Osteoblast (primary cell): ENCODE data around the gene NT5DC3. TPM values are rescaled to one million over a fixed set of nuclear protein-coding genes. Genes with fewer than 3 reads are reported as not detected.

Source experiments
- DNase-seq: peaks from one replicate; pipeline ENCODE4 v3.0.0; 2011; ENCODE audit warnings: low spot score, mixed read lengths; ENCODE audit not compliant: insufficient read length; ENCODE audit errors: missing footprints
- H2AFZ ChIP-seq: 2 replicates; pipeline ENCODE4 v1.6.0; 2011; ENCODE audit warnings: mild to moderate bottlenecking, low read length
- H3K27ac ChIP-seq: 2 replicates; pipeline ENCODE4 v1.5.1; 2011; ENCODE audit warnings: mild to moderate bottlenecking, low read depth, low read length, moderate library complexity
- H3K27me3 ChIP-seq: 2 replicates; pipeline ENCODE4 v1.6.0; 2012; ENCODE audit warnings: mild to moderate bottlenecking, control low read depth, inconsistent platforms, low read length, moderate library complexity; ENCODE audit not compliant: insufficient read depth
- H3K36me3 ChIP-seq: 2 replicates; pipeline ENCODE4 v1.5.1; 2011; ENCODE audit warnings: mild to moderate bottlenecking, low read length, control low read depth, moderate library complexity; ENCODE audit not compliant: insufficient read depth
- H3K4me1 ChIP-seq: 2 replicates; pipeline ENCODE4 v1.5.1; 2011; ENCODE audit warnings: mild to moderate bottlenecking, low read length, control low read depth, moderate library complexity; ENCODE audit not compliant: insufficient read depth
- H3K4me2 ChIP-seq: 2 replicates; pipeline ENCODE4 v1.6.0; 2011; ENCODE audit warnings: mild to moderate bottlenecking, low read length; ENCODE audit not compliant: insufficient read depth
- H3K4me3 ChIP-seq: fragments of 200-600 bp; sonication (generic); 3 replicates; pipeline ENCODE4 v1.5.1; 2012; ENCODE audit warnings: mild to moderate bottlenecking, low read length, inconsistent platforms; ENCODE audit not compliant: insufficient read depth
- H3K79me2 ChIP-seq: 2 replicates; pipeline ENCODE4 v1.6.0; 2012; ENCODE audit warnings: mild to moderate bottlenecking, low read length, control low read depth, inconsistent platforms; ENCODE audit not compliant: insufficient read depth
- H3K9me3 ChIP-seq: 2 replicates; pipeline ENCODE4 v1.5.1; 2011; ENCODE audit warnings: low read depth, low read length, control low read depth
- H4K20me1 ChIP-seq: 2 replicates; pipeline ENCODE4 v1.6.0; 2012; ENCODE audit warnings: mild to moderate bottlenecking, low read length, control low read depth; ENCODE audit not compliant: insufficient read depth
- total RNA-seq: library from RNA; depleted of rRNA; stranded (reverse); fragments of >200 nt; gene quantifications from 2 replicates; pipeline ENCODE4 v1.2.3, GENCODE V29; 2012
- TF ChIP-seq, protein P1 (sequence below): IDR thresholded peaks from 2 replicates; pipeline ENCODE4 v1.5.1; 2011; ENCODE audit warnings: mild to moderate bottlenecking, low read depth, low read length, moderate library complexity; ENCODE audit errors: extremely low read depth

NT5DC3 gene
- total RNA-seq, 1 donor = 10.1 TPM

DNA sequence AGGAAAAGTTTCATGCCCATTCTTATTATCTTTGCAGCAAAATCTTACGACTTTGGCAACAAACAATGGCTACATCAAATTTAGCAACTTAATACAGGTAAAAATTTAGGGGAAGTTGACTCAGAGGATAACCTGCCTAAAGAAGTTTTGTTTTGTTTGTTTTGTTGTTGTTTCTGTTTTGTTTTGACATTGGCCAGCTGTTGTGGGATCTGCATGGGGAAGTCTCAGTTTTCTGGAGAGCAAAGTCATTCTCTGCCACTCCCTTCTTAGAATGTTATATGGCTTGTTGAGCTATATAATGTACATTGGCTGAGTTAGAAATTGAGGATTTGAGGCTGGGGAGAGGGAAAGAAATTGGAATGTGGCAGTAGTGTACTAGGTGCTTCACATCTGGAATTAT, 109.5 kb downstream of the NT5DC3 start:
- no peaks in the 10 kb centered on the region for H3K79me2 ChIP-seq
- no peaks in the 10 kb centered on the region for H3K27me3 ChIP-seq
- no peak for DNase-seq
- no peak overlapping the region for H3K4me2 ChIP-seq
- H3K4me1 ChIP-seq = no peaks in the 10 kb centered on the region
- no peak overlapping the region for H3K4me3 ChIP-seq
- no peak overlapping the region for H3K27ac ChIP-seq
- TF ChIP-seq, protein P1, sequence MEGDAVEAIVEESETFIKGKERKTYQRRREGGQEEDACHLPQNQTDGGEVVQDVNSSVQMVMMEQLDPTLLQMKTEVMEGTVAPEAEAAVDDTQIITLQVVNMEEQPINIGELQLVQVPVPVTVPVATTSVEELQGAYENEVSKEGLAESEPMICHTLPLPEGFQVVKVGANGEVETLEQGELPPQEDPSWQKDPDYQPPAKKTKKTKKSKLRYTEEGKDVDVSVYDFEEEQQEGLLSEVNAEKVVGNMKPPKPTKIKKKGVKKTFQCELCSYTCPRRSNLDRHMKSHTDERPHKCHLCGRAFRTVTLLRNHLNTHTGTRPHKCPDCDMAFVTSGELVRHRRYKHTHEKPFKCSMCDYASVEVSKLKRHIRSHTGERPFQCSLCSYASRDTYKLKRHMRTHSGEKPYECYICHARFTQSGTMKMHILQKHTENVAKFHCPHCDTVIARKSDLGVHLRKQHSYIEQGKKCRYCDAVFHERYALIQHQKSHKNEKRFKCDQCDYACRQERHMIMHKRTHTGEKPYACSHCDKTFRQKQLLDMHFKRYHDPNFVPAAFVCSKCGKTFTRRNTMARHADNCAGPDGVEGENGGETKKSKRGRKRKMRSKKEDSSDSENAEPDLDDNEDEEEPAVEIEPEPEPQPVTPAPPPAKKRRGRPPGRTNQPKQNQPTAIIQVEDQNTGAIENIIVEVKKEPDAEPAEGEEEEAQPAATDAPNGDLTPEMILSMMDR = no peak
- H4K20me1 ChIP-seq = no peaks in the 10 kb centered on the region
- no peaks in the 10 kb centered on the region for H3K36me3 ChIP-seq
- no peak overlapping the region for H2AFZ ChIP-seq
- H3K9me3 ChIP-seq = no peaks in the 10 kb centered on the region

DNA sequence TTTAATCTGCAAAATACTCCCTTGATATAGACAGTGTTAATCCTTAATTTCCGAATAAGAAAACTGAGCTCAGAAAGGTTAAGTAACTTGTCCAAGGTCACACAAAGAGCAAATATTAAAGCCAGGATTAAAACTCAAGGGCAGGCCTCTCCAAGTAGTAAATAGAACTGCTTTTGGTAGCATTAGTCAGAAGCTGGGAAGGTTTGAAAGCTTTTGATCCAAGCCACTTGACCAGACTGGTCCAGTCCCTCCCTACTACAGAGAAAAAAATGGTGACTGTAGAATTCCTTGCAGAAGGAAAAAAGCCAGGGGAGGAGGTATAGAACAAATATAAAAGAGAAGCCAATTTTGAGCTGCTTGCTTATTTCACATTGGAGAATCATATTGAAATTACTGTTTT, 111.5 kb downstream of the NT5DC3 start:
- no peak overlapping the region for H3K4me2 ChIP-seq
- H3K36me3 ChIP-seq = no peaks in the 10 kb centered on the region
- no peaks in the 10 kb centered on the region for H3K9me3 ChIP-seq
- DNase-seq = peak; percentile 65
- TF ChIP-seq, protein P1 = no peak
- no peaks in the 10 kb centered on the region for H3K79me2 ChIP-seq
- no peaks in the 10 kb centered on the region for H4K20me1 ChIP-seq
- peaks cover 4% of the 10 kb centered on the region for H3K27me3 ChIP-seq
- H3K4me3 ChIP-seq = no peak overlapping the region
- H3K27ac ChIP-seq = no peak overlapping the region
- no peaks in the 10 kb centered on the region for H3K4me1 ChIP-seq
- H2AFZ ChIP-seq = no peak overlapping the region

DNA sequence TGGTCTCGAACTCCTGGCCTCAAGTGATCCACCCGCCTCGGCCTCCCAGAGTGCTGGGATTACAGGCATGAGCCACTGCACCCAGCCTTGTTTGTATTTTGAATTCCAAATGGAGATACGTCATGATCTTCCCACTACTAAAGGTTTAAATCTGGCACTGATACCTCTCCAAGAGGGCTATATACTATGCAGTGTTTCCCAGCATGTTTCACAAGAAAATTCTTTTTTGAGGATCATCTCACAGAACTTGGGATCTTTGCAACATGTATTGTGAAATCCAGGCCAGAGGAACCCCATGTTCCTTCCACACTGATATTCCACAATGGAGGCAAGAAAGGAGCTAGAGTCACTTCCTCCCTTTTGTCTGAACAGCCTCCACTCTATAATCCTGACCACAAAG, 112.7 kb downstream of the NT5DC3 start:
- Histone ChIP-seq H3K4me2 (no peak overlapping the region), H3K36me3 (no peaks in the 10 kb centered on the region), H3K4me3 (no peak overlapping the region), H3K9me3 (no peaks in the 10 kb centered on the region), H4K20me1 (no peaks in the 10 kb centered on the region), H2AFZ (no peak overlapping the region), H3K27ac (no peak overlapping the region), H3K27me3 (peaks cover 6% of the 10 kb centered on the region), H3K4me1 (no peaks in the 10 kb centered on the region), H3K79me2 (no peaks in the 10 kb centered on the region)
- no peak for DNase-seq
- TF ChIP-seq, protein P1 = no peak

DNA sequence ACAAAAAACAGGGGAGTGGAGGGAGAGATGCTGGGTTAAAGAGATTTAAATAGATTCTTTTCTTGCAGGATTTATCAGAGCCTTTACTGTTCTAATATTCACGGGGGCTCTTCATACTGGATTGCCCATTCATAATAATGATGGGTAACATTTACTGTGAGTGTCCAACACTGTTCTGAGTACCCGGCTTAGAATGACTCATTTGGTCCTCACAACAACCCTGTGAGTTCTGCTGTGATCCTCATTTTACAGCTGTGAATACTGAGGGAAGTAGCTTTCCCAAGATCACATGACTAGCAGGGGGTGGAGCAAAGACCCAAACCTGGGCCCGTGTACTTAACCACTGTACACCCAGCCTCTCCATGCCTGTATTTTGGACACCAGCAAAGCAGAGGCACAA, 113.4 kb downstream of the NT5DC3 start:
- H3K4me1 ChIP-seq = no peaks in the 10 kb centered on the region
- no peak for DNase-seq
- no peaks in the 10 kb centered on the region for H3K9me3 ChIP-seq
- peaks cover 6% of the 10 kb centered on the region for H3K27me3 ChIP-seq
- H4K20me1 ChIP-seq = no peaks in the 10 kb centered on the region
- H3K4me2 ChIP-seq = no peak overlapping the region
- TF ChIP-seq, protein P1 = no peak
- no peaks in the 10 kb centered on the region for H3K79me2 ChIP-seq
- H3K27ac ChIP-seq = no peak overlapping the region
- no peak overlapping the region for H3K4me3 ChIP-seq
- H3K36me3 ChIP-seq = no peaks in the 10 kb centered on the region
- H2AFZ ChIP-seq = no peak overlapping the region
